Activated T-cell treated with anti-CD3 and anti-CD28 coated beads, Interleukin-2, amount 50 U/mL, for 24 hours (primary cell): ENCODE measurements around the gene RHOXF1.
"Not testable (repeated sequence)": the region's sequence is repeated elsewhere in the genome, so short reads cannot be mapped to it uniquely, and the experiment has no call there.

Source experiments
- DNase-seq: peaks from one replicate; pipeline ENCODE4 v3.0.0-alpha.2; 2020
- H3K27ac Mint-ChIP-seq: 2 replicates; pipeline ENCODE4 v1.8.0; 2020; ENCODE audit warnings: mild to moderate bottlenecking, mixed read lengths
- H3K27me3 Mint-ChIP-seq: 2 replicates; pipeline ENCODE4 v1.8.0; 2020; ENCODE audit warnings: mixed read lengths
- H3K36me3 Mint-ChIP-seq: 2 replicates; pipeline ENCODE4 v1.8.0; 2020; ENCODE audit warnings: low read depth, mixed read lengths
- H3K4me1 Mint-ChIP-seq: 2 replicates; pipeline ENCODE4 v1.8.0; 2020; ENCODE audit warnings: low read depth, mixed read lengths
- H3K4me3 Mint-ChIP-seq: 2 replicates; pipeline ENCODE4 v1.8.0; 2020; ENCODE audit warnings: mild to moderate bottlenecking, moderate library complexity, mixed read lengths
- H3K9me3 Mint-ChIP-seq: 2 replicates; pipeline ENCODE4 v1.8.0; 2020; ENCODE audit warnings: mixed read lengths

Gene RHOXF1, protein sequence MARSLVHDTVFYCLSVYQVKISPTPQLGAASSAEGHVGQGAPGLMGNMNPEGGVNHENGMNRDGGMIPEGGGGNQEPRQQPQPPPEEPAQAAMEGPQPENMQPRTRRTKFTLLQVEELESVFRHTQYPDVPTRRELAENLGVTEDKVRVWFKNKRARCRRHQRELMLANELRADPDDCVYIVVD

DNA sequence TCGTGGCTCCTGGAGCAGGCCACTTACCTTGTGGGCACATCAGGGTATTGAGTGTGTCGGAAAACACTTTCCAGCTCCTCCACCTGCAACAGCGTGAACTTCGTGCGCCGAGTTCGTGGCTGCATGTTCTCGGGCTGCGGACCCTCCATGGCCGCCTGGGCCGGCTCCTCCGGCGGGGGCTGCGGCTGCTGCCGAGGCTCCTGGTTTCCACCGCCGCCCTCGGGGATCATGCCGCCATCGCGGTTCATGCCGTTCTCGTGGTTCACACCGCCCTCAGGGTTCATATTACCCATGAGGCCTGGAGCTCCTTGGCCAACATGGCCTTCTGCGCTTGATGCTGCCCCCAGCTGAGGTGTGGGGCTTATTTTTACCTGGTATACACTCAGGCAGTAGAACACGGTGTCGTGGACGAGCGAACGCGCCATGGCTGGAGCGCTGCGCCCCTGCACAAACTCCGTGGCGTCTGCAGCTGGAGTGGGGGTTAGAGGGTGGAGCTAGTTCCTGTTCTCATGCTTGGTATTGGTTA, at the start of gene RHOXF1:
RHOXF1 (minus strand) TSS at position 476 of the 526 bp plus-strand sequence; CDS start at position 425, 51 bp downstream.
- no peaks in the 10 kb centered on the region for H3K4me1 Mint-ChIP-seq
- DNase-seq, result no peak
- no peaks in the 10 kb centered on the region for H3K9me3 Mint-ChIP-seq
- H3K27ac Mint-ChIP-seq, result no peak within 1 kb of the TSS
- no peak within 1 kb of the TSS for H3K4me3 Mint-ChIP-seq
- no peaks in the 10 kb centered on the region for H3K36me3 Mint-ChIP-seq
- H3K27me3 Mint-ChIP-seq, result peaks cover 8% of the 10 kb centered on the region

DNA sequence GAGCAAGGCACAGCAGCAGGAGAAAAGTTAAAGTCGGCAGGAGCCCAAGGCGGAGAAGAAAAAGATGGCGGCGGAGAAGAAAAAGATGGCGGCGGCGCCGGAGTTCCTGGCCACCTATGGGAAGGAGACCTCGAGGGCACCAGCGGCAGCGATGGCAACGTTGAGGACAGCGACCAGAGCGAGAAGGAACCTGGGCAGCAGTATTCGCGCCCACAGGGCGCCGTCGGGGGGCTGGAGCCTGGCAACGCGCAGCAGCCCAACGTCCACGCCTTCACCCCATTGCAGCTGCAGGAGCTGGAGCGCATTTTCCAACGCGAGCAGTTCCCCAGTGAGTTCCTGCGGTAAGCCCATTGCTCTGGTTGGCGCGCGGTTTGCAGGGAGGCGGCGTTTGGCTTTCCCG, 43.4 kb upstream of the RHOXF1 start:
- H3K36me3 Mint-ChIP-seq, H3K27me3 Mint-ChIP-seq, H3K27ac Mint-ChIP-seq, H3K4me1 Mint-ChIP-seq, H3K9me3 Mint-ChIP-seq, DNase-seq, H3K4me3 Mint-ChIP-seq: not testable (repeated sequence)

DNA sequence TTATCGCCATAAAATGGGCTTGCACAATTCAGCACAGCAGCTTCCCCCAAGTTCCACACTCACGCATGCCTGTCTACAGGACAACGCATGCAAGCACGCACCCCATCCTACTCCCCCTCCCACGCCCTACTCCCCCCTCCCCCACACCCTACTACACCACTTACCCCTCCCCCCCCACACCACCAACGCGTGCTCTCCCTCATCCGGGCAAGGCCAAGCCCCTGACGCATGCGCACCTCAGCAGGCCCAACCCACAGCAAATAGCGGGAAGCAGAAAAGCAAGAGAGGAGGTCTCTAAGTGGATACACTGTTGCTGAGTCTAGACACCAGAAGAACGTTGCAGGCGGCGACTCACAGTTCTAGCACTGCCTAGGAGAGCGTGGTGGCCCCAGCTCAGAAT, 42.6 kb upstream of the RHOXF1 start, which contains the start of gene RHOXF2:
RHOXF2 (plus strand) TSS at position 301 of the 400 bp plus-strand sequence. CDS start 138 bp downstream, outside the sequence.
- H3K4me3 Mint-ChIP-seq, DNase-seq, H3K4me1 Mint-ChIP-seq, H3K36me3 Mint-ChIP-seq, H3K9me3 Mint-ChIP-seq, H3K27ac Mint-ChIP-seq, H3K27me3 Mint-ChIP-seq: not testable (repeated sequence)

DNA sequence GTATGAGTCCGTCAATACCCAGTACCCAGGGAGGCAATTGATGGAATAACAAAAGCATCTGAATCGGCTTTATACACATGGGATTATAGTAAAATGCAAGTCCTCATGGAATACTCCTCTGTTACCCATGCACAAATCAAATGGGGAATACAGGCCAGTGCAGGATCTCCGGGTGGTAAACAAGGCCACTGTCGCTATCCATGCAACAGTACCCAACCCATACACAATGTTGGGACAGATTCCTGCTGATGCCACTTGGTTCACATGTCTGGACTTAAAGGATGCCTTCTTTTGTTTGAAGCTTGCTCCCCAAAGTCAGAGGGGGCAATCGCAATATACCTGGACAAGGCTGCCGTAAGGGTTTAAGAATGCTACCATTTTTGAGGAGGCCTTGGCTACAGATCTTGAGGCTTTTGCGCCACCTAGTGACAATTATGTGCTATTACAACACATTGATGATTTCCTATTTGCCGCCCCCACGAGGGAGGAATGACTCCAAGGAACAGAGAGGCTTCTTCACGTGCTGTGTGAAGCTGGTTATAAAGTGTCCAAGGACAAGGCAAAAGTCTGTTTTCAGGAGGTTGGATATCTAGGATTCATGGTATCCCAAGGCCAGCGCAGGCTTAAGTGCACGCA, 34.5 kb upstream of the RHOXF1 start:
- not testable (repeated sequence) for H3K4me3 Mint-ChIP-seq, H3K36me3 Mint-ChIP-seq, H3K9me3 Mint-ChIP-seq

DNA sequence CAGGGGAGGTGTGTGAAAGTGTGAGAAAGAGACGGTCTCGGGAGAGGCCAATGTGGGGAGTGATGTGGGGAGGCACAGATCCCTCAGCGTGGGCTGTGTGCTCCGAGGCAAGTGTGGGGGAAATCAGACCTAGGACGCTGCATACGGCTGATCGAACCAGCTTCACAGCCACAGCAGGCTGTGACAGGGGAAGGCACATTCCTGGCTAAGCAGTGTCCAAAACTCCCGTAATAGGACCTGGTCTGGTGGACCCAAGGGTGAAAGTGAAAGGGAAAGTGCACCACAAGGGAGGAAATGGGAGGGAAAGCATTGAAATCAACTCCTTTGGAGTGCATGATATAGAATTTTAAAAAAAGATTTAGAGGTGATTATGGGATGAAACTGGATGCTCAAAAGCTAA, 31.8 kb upstream of the RHOXF1 start:
- no peak overlapping the region for H3K27ac Mint-ChIP-seq
- H3K4me3 Mint-ChIP-seq, result no peak overlapping the region

More for the DNA sequence above, 34.5 kb upstream of the RHOXF1 start:
- H3K4me1 Mint-ChIP-seq, result peaks cover 10% of the 10 kb centered on the region
- H3K27me3 Mint-ChIP-seq, H3K27ac Mint-ChIP-seq, DNase-seq: not testable (repeated sequence)

DNA sequence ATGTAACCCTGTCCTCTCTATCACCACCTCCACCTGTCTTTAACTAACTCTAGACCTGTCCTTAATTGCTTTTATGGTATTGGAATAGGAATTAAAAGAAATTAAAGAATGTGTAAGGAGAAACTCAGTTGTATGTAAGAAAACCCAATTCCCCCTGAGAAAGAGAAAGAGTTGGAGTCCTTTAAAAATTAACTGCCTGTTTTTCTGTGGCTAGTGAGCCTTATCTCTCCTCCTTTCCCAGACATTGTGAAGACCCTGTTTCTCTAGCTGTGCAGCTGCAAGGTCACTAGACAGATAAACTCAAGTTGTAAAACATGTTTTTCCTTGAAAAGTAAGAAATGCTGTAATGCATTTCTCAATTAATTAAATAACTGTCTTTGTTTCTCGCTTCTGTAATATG, 30.6 kb upstream of the RHOXF1 start:
- not testable (repeated sequence) for H3K27ac Mint-ChIP-seq, H3K4me3 Mint-ChIP-seq

More for the DNA sequence above, 31.8 kb upstream of the RHOXF1 start:
- peaks cover 9% of the 10 kb centered on the region for H3K27me3 Mint-ChIP-seq
- DNase-seq, result no peak
- no peaks in the 10 kb centered on the region for H3K36me3 Mint-ChIP-seq
- peaks cover 21% of the 10 kb centered on the region for H3K4me1 Mint-ChIP-seq
- H3K9me3 Mint-ChIP-seq, result no peaks in the 10 kb centered on the region

DNA sequence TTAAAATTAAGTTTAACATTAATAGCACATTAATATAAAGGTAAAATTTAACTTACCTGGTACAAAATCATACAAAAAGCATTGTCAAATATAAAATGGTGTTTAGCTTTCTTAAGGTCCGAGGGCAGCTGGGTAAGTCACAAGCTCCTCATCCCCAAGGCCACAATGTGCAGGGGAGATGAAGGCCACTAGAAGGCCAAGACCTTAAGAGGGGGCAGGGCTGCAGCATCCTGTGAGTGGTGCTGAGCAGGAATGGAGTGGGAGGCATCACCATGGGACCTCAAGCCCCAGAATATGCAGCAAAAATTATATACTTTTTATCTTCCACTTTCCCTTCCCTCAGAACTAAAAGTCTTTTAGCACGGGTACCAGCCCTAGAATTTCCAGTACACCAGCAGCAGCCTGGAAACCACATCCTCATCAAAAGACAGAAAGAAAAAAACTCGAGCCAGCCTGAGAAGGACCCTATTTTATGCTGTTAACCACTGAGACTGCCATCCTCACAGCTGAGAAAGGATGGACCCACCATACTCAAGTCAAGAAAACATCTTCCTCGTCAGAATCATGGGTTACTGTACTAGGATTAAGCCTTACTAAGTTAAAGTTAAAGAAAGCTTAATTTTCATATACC, 29.7 kb upstream of the RHOXF1 start:
- no peak overlapping the region for H3K27ac Mint-ChIP-seq
- H3K4me1 Mint-ChIP-seq, result peaks cover 21% of the 10 kb centered on the region
- no peak for DNase-seq
- H3K4me3 Mint-ChIP-seq, result no peak overlapping the region
- H3K36me3 Mint-ChIP-seq, result no peaks in the 10 kb centered on the region
- peaks cover 13% of the 10 kb centered on the region for H3K27me3 Mint-ChIP-seq
- H3K9me3 Mint-ChIP-seq, result no peaks in the 10 kb centered on the region

More for the DNA sequence above, 30.6 kb upstream of the RHOXF1 start:
- H3K36me3 Mint-ChIP-seq, DNase-seq, H3K9me3 Mint-ChIP-seq: not testable (repeated sequence)
- peaks cover 21% of the 10 kb centered on the region for H3K4me1 Mint-ChIP-seq
- peaks cover 10% of the 10 kb centered on the region for H3K27me3 Mint-ChIP-seq

DNA sequence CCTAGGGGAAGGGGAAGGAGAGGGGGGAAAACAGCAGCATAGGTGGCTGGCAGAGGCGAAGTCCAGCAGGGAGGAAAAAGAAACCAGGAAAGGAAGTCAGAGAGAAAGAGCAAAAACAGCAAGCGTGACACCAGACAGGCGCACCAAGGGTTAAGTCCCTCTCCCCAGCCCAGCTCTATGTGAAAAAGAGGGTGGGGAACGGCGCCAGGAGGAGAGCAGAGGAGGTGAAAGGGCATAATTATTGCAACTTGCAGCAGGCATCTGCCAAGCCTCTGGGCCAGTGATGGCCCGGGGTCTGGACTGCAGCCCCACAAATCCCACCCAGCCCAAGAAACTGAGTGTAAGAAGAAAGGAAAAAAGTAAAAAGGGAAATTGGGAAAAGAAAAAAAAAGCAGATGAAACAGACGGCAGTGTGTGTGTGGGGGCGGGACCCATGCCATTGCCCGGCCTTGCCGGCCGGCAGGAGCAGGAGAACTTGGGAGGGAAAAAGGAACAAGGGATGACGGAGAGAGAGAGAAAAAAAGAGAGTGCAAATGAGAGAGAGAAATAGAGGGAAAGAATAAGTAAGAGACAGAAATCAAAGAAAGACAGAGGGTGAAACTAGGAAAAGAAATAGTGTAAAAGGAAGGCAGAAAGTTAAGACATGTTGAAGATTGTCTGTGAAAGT, 28.6 kb upstream of the RHOXF1 start:
- no peaks in the 10 kb centered on the region for H3K9me3 Mint-ChIP-seq
- no peak overlapping the region for H3K27ac Mint-ChIP-seq
- no peak for DNase-seq
- H3K27me3 Mint-ChIP-seq, result peaks cover 14% of the 10 kb centered on the region
- H3K4me1 Mint-ChIP-seq, result peaks cover 21% of the 10 kb centered on the region
- H3K36me3 Mint-ChIP-seq, result no peaks in the 10 kb centered on the region
- H3K4me3 Mint-ChIP-seq, result no peak overlapping the region

DNA sequence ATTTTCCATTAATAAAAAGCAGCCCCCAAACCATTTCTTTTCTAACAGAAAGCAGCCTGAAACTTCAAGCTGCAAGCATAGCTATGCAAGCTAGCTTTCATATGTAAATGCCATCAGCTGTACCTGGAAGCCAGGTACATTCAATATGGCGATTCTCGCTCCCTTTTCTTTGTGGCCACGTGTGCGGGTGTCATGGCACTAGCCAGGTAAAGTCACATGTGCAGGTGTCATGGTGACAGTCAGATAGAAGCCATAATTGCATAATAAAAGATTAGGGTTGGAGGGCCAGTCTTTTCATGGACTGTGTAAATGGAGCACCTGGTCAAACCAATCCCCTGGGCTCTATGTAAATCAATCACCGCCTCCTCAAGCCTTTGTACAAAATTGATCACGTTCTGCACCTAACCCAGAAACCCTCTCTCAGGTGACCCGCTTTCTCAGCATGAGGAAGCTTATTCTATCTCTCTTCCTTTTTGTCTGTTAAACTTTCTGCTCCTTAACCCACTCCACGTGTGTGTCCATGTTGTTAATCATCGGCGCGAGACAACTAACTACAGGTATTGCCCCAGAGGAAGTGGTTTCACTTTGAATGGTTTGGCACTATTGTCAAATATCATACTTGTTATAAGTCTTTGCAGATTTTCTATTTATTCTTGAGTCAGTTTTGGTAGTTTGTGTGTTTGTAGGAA, 24.7 kb upstream of the RHOXF1 start:
- Mint-ChIP-seq H3K4me3 (no peak overlapping the region), H3K27me3 (peaks cover 26% of the 10 kb centered on the region), H3K4me1 (peaks cover 13% of the 10 kb centered on the region), H3K9me3 (no peaks in the 10 kb centered on the region), H3K27ac (no peak overlapping the region), H3K36me3 (no peaks in the 10 kb centered on the region)
- no peak for DNase-seq

DNA sequence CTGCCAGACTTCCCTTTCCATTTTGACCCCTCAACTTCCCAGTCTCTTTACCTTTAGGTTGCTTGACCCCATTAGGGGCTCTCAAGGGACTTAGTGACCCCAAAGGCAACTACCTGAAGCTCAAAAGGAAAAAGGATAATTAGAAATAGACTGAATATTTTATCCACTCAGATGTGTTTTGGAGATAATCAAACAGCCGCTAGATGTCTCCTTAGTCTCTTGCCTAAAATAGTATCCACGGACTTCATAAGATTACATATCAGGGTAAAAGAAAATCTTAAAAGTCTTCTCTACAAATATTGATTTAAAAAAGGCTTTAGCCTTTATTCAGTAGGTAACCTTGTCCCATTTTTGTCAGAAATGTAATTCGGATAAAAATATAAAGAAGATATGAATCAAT, 21.7 kb upstream of the RHOXF1 start:
- Mint-ChIP-seq H3K4me1 (no peaks in the 10 kb centered on the region), H3K4me3 (no peak overlapping the region), H3K36me3 (no peaks in the 10 kb centered on the region), H3K27me3 (peaks cover 17% of the 10 kb centered on the region), H3K27ac (no peak overlapping the region), H3K9me3 (no peaks in the 10 kb centered on the region)
- DNase-seq, result no peak

DNA sequence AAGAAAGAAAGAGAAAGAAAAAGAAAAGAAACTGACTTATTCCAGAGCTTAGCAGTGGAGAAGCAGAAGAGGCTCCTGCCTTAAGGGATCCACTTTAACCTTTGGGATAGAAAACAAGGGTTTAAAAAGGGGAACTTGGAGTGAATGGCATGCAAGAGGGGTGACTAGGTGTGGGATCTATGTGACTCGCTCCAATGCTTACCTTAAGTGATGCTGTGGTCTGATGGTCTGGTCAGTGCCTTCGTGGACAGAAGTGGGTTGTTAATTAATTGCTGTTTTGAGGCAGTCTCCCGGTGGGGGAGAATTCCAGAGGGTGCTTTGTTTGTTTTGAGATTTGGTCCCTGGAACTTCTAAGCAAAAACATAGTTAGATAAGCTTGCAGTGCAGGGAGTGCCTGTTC, 21.1 kb upstream of the RHOXF1 start:
- no peaks in the 10 kb centered on the region for H3K9me3 Mint-ChIP-seq
- H3K36me3 Mint-ChIP-seq, result no peaks in the 10 kb centered on the region
- DNase-seq, result no peak
- peaks cover 17% of the 10 kb centered on the region for H3K27me3 Mint-ChIP-seq
- no peak overlapping the region for H3K27ac Mint-ChIP-seq
- H3K4me3 Mint-ChIP-seq, result no peak overlapping the region
- H3K4me1 Mint-ChIP-seq, result no peaks in the 10 kb centered on the region

DNA sequence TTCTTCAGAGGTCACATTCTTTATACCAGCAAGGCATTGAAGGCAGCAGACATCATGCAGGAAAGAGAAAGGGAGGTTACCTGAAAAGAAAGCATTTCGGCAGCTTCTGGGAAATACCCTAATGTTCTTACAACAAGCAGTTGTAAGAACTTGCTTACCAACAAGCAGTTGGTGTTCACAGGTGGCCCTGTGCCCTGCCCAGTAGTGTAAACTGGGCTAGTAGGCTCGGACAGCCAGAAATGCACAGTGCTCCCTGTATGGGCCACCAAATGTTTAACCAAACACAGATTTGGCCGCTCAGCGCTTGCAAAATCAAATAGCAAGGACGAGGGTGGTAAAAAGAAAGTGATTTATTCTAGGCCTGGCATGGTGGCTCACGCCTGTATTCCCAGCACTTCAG, 20.4 kb upstream of the RHOXF1 start:
- H3K27me3 Mint-ChIP-seq, result peaks cover 14% of the 10 kb centered on the region
- H3K4me3 Mint-ChIP-seq, result no peak overlapping the region
- DNase-seq, result no peak
- no peaks in the 10 kb centered on the region for H3K9me3 Mint-ChIP-seq
- no peak overlapping the region for H3K27ac Mint-ChIP-seq
- no peaks in the 10 kb centered on the region for H3K36me3 Mint-ChIP-seq
- no peaks in the 10 kb centered on the region for H3K4me1 Mint-ChIP-seq

DNA sequence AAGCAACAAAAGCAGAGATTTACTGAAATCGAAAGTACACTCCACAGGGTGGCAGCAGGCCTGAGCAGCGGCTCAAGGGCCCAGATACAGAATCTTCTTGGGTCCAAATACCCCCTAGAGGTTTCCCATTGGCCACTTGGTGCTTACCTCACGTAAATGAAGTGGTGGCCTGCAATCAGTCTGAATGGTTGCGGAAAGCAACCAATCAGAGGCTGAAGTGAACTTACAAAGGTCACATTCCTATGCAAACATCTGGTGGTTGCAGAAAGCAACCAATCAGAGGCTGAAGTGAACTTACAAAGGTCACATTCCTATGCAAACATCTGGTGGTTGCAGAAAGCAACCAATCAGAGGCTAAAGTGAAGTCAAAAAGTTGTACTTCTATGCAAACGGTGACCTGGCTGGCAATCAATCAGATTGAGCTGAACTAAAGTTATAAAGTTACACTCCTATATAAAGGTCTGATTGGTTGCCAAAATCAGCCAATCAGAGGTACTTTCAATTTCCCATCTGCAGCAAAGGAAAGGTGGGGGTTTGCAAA, 12.7 kb upstream of the RHOXF1 start:
- H3K27me3 Mint-ChIP-seq, H3K27ac Mint-ChIP-seq, H3K36me3 Mint-ChIP-seq: not testable (repeated sequence)

DNA sequence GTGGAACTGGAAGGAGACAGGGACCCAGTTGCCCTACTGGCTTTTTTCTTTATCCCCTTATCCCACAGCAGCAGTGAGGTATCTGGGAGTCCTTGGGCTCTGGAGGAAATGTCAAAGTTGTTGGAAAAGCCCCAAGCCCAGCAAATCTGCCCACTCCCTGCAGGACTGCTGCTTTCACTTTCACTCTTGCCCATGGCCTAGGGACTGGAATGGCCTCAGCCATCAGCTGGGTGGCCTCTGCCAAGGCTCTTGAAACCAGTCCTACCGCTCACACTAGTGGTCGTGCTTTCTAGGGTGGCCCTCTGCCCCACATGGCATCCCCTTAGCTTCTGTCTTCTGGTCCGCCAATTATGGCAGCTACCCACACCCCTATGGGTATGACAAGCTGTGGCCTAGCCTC, 9.7 kb upstream of the RHOXF1 start:
- Mint-ChIP-seq H3K36me3 (no peaks in the 10 kb centered on the region), H3K4me3 (no peak overlapping the region), H3K4me1 (peaks cover 3% of the 10 kb centered on the region), H3K27ac (no peak overlapping the region), H3K9me3 (no peaks in the 10 kb centered on the region), H3K27me3 (no peaks in the 10 kb centered on the region)
- DNase-seq, result no peak

More for the DNA sequence above, 12.7 kb upstream of the RHOXF1 start:
- not testable (repeated sequence) for DNase-seq, H3K4me1 Mint-ChIP-seq, H3K4me3 Mint-ChIP-seq, H3K9me3 Mint-ChIP-seq
